HEK293 (cell line): ENCODE data around the gene PILRB.

Experiments
- CTCF ChIA-PET: fragments of 350-600 bp; formaldehyde crosslinking; extraction: SDS; loops from one replicate; lab custom pipeline; 2021; ENCODE audit warnings: antibody characterized with exemption; lab: Yijun Ruan, JAX
- POLR2A ChIA-PET: fragments of 300-600 bp; formaldehyde crosslinking; extraction: SDS; loops from one replicate; lab custom pipeline; 2020; ENCODE audit warnings: antibody characterized with exemption, inconsistent platforms; lab: Yijun Ruan, JAX
- H3K27ac ChIP-seq: fragments of 200-500 bp; sonication (Bioruptor generic); 2 replicates; pipeline ENCODE4 v1.5.1; 2014; ENCODE audit warnings: low read depth, low read length, control low read depth, inconsistent platforms; ENCODE audit errors: extremely low read depth
- H3K36me3 ChIP-seq, 2 experiments: fragments of 200-500 bp in 1 of 2; sonication (Bioruptor generic) in 1 of 2; 1 replicate in 1 of 2; 2 replicates in 1 of 2; pipeline ENCODE4 v1.5.1; 2014 to 2017; ENCODE audit warnings: inconsistent platforms in 2 of 2, low read length in 2 of 2; ENCODE audit not compliant: control insufficient read depth in 2 of 2, insufficient read depth in 1 of 2
- H3K4me1 ChIP-seq: fragments of 200-500 bp; sonication (Bioruptor generic); 2 replicates; pipeline ENCODE4 v1.5.1; 2014; ENCODE audit warnings: mild to moderate bottlenecking, low read length, inconsistent platforms; ENCODE audit not compliant: control insufficient read depth, insufficient read depth
- H3K4me3 ChIP-seq: 2 replicates; pipeline ENCODE4 v1.5.1; 2011; ENCODE audit warnings: low read depth, mild to moderate bottlenecking, control low read depth, low read length, moderate library complexity
- H3K9me3 ChIP-seq: fragments of 200-500 bp; sonication (Bioruptor generic); 2 replicates; pipeline ENCODE4 v1.5.1; 2014; ENCODE audit warnings: low read depth, low read length, inconsistent platforms; ENCODE audit not compliant: control insufficient read depth, insufficient read depth
- GLIS1 ChIP-seq: fragments of 450-650 bp; formaldehyde crosslinking; IDR thresholded peaks from 2 replicates; pipeline ENCODE4 v1.5.1; 2016; ENCODE audit warnings: missing biosample characterization, missing genetic modification characterization
- KLF10 ChIP-seq: fragments of 450-650 bp; IDR thresholded peaks from 2 replicates; pipeline ENCODE4 v1.5.1; 2018; ENCODE audit warnings: missing biosample characterization, mild to moderate bottlenecking, missing genetic modification characterization
- MEIS1 ChIP-seq: sonication (generic); formaldehyde crosslinking; IDR thresholded peaks from 2 replicates; pipeline ENCODE4 v1.8.1; 2022; ENCODE audit warnings: missing genetic modification reagents, mild to moderate bottlenecking, borderline replicate concordance
- MYNN ChIP-seq: fragments of 450-650 bp; formaldehyde crosslinking; IDR thresholded peaks from 2 replicates; pipeline ENCODE4 v1.5.1; 2016; ENCODE audit warnings: missing biosample characterization, missing genetic modification characterization, borderline replicate concordance
- PRDM4 ChIP-seq: fragments of 450-650 bp; formaldehyde crosslinking; IDR thresholded peaks from 2 replicates; pipeline ENCODE4 v1.5.1; 2017; ENCODE audit warnings: missing biosample characterization, missing genetic modification characterization
- REST ChIP-seq: fragments of 450-650 bp; formaldehyde crosslinking; IDR thresholded peaks from 2 replicates; pipeline ENCODE4 v1.5.1; 2016; ENCODE audit warnings: missing biosample characterization, missing genetic modification characterization
- TRIM28 ChIP-seq: IDR thresholded peaks from 2 replicates; pipeline ENCODE4 v1.6.1; 2011; ENCODE audit warnings: low read length, control low read depth, borderline replicate concordance
- WT1 ChIP-seq: fragments of 450-650 bp; formaldehyde crosslinking; IDR thresholded peaks from 2 replicates; pipeline ENCODE4 v1.5.1; 2016; ENCODE audit warnings: missing biosample characterization, missing genetic modification characterization
- YY1 ChIP-seq: fragments of 450-650 bp; formaldehyde crosslinking; IDR thresholded peaks from 2 replicates; pipeline ENCODE4 v1.5.1; 2018; ENCODE audit warnings: missing biosample characterization, missing genetic modification characterization
- YY2 ChIP-seq: fragments of 450-650 bp; formaldehyde crosslinking; IDR thresholded peaks from 2 replicates; pipeline ENCODE4 v1.5.1; 2016; ENCODE audit warnings: missing biosample characterization, missing genetic modification characterization
- ZBTB1 ChIP-seq: fragments of 450-650 bp; formaldehyde crosslinking; IDR thresholded peaks from 2 replicates; pipeline ENCODE4 v1.5.1; 2016; ENCODE audit warnings: missing biosample characterization, missing genetic modification characterization
- ZEB2 ChIP-seq: fragments of 450-650 bp; formaldehyde crosslinking; IDR thresholded peaks from 2 replicates; pipeline ENCODE4 v1.5.1; 2016; ENCODE audit warnings: missing biosample characterization, missing genetic modification characterization
- ZNF169 ChIP-seq: fragments of 450-650 bp; formaldehyde crosslinking; IDR thresholded peaks from 2 replicates; pipeline ENCODE4 v1.5.1; 2016; ENCODE audit warnings: missing biosample characterization, missing genetic modification characterization
- ZNF221 ChIP-seq: fragments of 450-650 bp; formaldehyde crosslinking; IDR thresholded peaks from 2 replicates; pipeline ENCODE4 v1.5.1; 2017; ENCODE audit warnings: missing biosample characterization, missing genetic modification characterization, borderline replicate concordance
- ZNF266 ChIP-seq: fragments of 450-650 bp; formaldehyde crosslinking; IDR thresholded peaks from 2 replicates; pipeline ENCODE4 v1.5.1; 2016; ENCODE audit warnings: missing biosample characterization, missing genetic modification characterization, low read depth
- ZNF311 ChIP-seq: fragments of 450-650 bp; formaldehyde crosslinking; IDR thresholded peaks from 2 replicates; pipeline ENCODE4 v1.5.1; 2017; ENCODE audit warnings: missing biosample characterization, missing genetic modification characterization, borderline replicate concordance
- ZNF510 ChIP-seq: fragments of 450-650 bp; formaldehyde crosslinking; IDR thresholded peaks from 2 replicates; pipeline ENCODE4 v1.5.1; 2018; ENCODE audit warnings: mild to moderate bottlenecking, missing genetic modification characterization, missing biosample characterization; ENCODE audit not compliant: insufficient replicate concordance
- ZNF514 ChIP-seq: fragments of 450-650 bp; formaldehyde crosslinking; IDR thresholded peaks from 2 replicates; pipeline ENCODE4 v1.5.1; 2016; ENCODE audit warnings: missing biosample characterization, missing genetic modification characterization
- ZNF664 ChIP-seq: fragments of 450-650 bp; formaldehyde crosslinking; IDR thresholded peaks from 2 replicates; pipeline ENCODE4 v1.5.1; 2016; ENCODE audit warnings: missing biosample characterization, missing genetic modification characterization
- ZNF76 ChIP-seq: fragments of 450-650 bp; formaldehyde crosslinking; IDR thresholded peaks from 2 replicates; pipeline ENCODE4; 2016; ENCODE audit warnings: low read depth, missing biosample characterization, missing genetic modification characterization, borderline replicate concordance
- ZNF776 ChIP-seq: fragments of 450-650 bp; formaldehyde crosslinking; IDR thresholded peaks from 2 replicates; pipeline ENCODE4 v1.5.0; 2017; ENCODE audit warnings: missing biosample characterization, missing genetic modification characterization, borderline replicate concordance
- ZNF830 ChIP-seq: fragments of 450-650 bp; IDR thresholded peaks from 2 replicates; pipeline ENCODE4 v1.5.0; 2018; ENCODE audit warnings: missing biosample characterization, missing genetic modification characterization, low read depth, mild to moderate bottlenecking, moderate library complexity
- ZSCAN16 ChIP-seq: fragments of 450-650 bp; formaldehyde crosslinking; IDR thresholded peaks from 2 replicates; pipeline ENCODE4 v1.5.1; 2016; ENCODE audit warnings: missing biosample characterization, missing genetic modification characterization

The PILRB gene

GRCh38 chr7:100356416-100357068 is 1.4 kb upstream of the PILRB start:
- no peak overlapping the region for H3K27ac ChIP-seq
- no peaks in the 10 kb centered on the region for H3K9me3 ChIP-seq
- TF ChIP-seq TRIM28 (no peak), MEIS1 (CRISPR knock-in tag) (no peak), ZNF510 (tag by site-specific recombination) (no peak), WT1 (tag by site-specific recombination) (no peak), ZNF169 (tag by site-specific recombination) (no peak), ZNF221 (tag by site-specific recombination) (no peak), ZNF776 (tag by site-specific recombination) (no peak), ZNF830 (tag by site-specific recombination) (no peak), ZNF76 (tag by site-specific recombination) (no peak), ZSCAN16 (tag by site-specific recombination) (no peak), GLIS1 (tag by site-specific recombination) (no peak), YY2 (no peak), ZNF311 (tag by site-specific recombination) (no peak), MYNN (no peak), ZNF514 (tag by site-specific recombination) (no peak), PRDM4 (tag by site-specific recombination) (no peak), KLF10 (no peak), YY1 (tag by site-specific recombination) (no peak), ZEB2 (tag by site-specific recombination) (no peak), REST (tag by site-specific recombination) (no peak)
- POLR2A ChIA-PET, result interaction anchor here (1.1 kb wide), 1 partner anchor 51 kb away, joined by 3 read pairs; no protein-coding TSS in a partner anchor
- no peaks in the 10 kb centered on the region for H3K4me1 ChIP-seq
- CTCF ChIA-PET, result interaction anchor here (0.6 to 1.0 kb wide), 2 partner anchors 11 to 21 kb away, joined by 3 to 5 read pairs; no protein-coding TSS in a partner anchor
- H3K4me3 ChIP-seq, result no peak overlapping the region
- peaks cover 31 to 91% of the 10 kb centered on the region in 2 experiments for H3K36me3 ChIP-seq

GRCh38 chr7:100357131-100357561 is 771 bp upstream of the PILRB start:
- Histone ChIP-seq H3K27ac (no peak overlapping the region), H3K9me3 (no peaks in the 10 kb centered on the region), H3K36me3 (peaks cover 30 to 90% of the 10 kb centered on the region in 2 experiments), H3K4me1 (no peaks in the 10 kb centered on the region), H3K4me3 (no peak overlapping the region)
- ChIA-PET POLR2A (no interaction called here), CTCF (no interaction called here)
- TF ChIP-seq ZNF664 (tag by site-specific recombination), result no peak
- no peak for TF ChIP-seq ZNF266 (tag by site-specific recombination)
- no peak for TF ChIP-seq ZBTB1 (tag by site-specific recombination)
